GM21786 (cell line): ENCODE data around the gene KCTD10.

Experiments
- ATAC-seq: cut with Tn5 transposase; IDR thresholded peaks from one replicate; pipeline ENCODE4 v1.9.1; 2021; ENCODE audit not compliant: unreplicated experiment

KCTD10 gene

DNA sequence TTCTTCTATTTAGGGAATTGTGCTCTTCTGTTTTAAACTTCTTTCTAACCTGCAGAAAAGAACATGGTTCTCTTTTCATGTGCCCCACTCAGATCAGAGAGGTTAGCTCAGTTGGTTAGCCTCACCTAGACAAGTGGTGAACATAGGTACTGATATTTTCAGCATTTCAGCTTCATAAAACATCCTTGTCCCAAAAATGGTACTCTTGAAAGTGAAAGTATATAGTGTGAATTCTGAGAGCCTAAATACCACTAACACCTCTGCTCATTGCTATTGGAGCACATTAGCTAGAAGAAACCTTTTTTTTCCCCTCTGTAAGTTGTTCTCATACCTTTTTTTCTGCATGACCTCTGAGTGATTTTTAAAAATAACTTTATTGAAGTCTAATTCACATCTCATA lies 17.9 kb upstream of the KCTD10 start:
- no peak for ATAC-seq

DNA sequence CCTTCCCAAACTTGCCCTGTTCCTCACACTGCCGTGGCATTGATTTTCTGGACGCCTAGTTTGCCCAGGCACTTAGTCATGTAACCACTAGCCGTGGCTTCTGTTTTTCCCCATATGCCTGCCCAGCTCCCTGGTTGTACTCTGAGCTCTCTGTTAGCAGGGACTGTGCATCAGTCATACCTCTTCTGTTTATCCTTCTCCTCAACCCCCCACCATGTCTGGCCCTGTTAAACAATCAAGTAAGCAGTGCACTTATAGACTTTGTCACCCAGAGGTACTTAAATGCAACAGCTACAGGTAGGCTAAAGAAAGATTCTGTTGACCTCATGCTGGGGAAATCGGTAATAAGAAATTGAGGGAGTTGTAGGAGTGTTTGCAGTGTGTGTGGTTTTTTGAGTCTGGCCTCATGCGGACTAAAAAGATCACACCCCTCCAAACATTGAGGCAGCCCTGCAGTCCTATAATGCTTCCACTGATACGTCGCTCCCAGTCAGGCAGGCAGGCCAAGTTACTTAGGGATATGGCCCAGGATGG lies 17.3 kb upstream of the KCTD10 start:
- no peak for ATAC-seq

DNA sequence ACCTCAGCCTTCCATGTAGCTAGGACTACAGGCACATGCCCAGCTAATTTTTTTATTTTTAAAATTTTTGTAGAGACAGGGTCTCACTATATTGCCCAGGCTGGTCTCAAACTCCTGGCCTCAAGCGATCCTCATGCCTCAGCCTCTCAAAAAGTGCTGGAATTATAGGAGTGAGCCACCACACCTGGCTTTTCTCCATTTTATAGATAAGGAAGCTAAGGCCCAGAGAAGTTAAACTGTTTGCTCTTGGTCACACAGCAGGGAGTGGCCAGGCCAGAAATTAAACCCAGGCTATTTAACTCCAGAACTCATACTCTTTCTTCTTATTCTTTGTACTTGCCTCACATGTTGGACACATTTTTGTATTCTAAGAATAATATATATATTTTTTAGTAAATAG lies 16.8 kb upstream of the KCTD10 start:
- ATAC-seq = no peak

DNA sequence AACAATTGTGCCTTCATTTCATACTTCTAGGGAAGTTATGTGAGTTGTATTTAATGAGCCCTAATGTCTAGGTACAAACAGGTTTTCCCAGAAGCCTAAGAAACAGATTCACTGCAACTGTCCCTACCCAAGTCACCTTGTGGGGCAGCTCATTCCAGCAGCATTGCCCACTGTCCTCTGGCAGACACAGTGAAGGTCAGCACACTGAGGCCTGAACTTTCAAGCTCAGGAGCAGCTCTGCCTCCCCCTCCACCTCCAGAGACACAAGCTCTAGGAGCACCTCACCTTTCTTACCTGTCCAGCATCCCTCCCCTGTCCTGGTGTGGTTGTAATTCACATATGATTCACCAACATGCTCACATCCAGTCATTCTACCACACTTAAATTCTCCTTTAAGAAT lies 16.0 kb upstream of the KCTD10 start:
- no peak for ATAC-seq

DNA sequence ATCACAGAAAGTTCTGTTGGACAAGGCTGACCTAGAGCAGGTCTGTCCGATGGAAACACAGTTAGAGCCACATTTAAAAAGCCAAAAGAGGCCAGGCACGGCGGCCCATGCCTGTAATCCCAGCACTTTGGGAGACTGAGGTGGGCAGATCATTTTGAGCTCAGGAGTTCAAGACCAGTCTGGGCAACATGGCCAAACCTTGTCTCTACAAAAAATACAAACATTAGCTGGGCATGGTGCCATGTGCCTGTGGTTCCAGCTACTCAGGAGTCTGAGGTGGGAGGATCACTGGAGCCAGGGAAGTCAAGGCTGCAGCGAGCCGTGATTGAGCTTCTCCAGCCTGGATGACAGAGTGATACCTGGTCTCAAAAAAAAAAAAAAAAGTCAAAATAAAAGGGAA lies 15.3 kb upstream of the KCTD10 start:
- ATAC-seq = no peak

DNA sequence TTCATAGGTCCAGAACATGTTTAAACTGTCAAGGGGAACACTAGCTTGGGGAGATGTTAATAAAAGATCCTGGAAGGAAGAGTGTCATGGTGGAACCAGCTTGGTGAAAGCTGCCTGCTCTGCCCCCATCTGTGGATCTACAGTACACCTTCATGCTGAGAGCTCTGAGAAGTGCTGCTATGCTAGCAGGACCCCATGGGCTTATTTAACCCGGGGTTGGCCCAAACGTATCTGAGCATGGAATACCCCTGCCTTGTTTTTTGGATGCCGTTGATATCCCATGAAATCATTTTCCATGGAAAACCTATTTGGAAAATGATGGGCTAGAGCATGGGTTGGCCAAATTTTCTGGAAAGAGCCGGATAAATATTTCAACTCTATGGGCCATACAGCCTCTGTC lies 14.6 kb upstream of the KCTD10 start:
- no peak for ATAC-seq

DNA sequence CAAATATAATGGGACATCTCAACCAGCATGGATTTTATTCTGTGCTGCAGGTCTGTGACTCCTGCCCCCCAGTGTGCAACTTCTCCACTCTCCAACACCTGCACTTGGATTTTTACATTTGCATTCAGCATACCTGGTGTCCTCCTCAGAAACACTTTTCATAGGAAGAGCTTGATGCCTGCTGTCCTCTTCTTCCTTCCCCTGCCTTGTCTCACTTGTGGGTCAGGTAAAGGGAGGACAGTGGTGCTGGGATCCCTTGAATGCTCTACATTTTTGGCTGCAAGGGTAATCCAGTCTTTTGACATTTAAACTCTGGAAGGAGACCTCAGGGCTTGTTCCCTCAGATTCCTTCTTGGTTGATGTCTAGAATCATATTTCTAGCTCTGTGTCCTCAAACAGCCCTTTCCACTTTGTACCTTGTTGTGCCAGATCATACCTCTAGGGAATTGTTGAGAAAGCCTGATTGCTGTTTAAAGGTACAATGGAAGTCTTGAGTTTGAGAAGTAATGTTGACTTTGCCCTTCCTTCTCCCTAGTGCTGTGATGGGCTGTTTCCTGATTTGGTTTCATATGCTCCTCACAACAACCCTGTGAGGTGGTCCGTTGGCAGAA lies 13.0 kb upstream of the KCTD10 start:
- no peak for ATAC-seq

DNA sequence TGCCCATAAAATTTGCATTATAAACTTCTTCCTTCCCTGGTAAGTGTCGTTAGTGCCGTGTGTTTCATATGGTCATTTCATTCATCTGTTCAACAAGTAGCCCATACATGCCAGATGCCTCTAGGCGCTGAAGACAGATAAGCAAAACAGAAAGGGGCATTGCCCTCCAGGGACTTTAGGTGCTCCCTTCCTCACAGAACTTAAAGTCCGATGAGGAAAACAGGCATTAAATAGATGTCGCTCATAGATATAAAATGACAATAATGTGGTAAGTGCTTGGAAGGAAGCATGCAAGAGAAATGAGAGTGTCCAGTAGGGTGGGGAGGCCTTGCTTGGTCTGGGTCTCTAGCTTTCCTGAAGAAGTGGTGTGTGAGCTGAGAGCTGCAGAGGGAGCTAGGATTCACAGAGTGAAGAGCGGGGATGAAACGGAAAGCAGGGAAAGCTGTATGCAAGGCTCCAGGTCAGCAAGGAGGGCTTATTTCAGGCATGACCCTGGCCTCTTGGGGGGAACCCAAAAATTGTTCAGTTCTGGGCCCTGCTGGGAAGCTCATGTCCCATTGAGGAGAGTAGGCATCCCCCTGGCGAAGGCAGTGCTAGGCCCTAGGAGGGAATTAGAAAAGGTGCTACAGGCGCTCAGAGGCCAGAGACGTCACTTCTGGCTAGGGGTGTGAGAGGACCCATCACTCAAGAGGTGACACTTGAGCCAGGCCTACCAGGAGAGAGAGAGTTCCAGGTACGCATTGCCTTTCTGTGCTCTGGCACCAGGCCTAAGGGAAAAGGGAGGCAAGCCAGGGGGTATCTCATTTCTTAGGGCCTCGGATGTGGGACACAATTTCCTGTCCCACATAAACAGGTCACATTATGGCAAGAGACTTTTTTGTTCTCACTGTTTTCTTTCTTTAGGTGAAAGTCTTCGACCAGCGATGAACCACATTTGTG lies 12.2 kb upstream of the KCTD10 start:
- no peak for ATAC-seq

DNA sequence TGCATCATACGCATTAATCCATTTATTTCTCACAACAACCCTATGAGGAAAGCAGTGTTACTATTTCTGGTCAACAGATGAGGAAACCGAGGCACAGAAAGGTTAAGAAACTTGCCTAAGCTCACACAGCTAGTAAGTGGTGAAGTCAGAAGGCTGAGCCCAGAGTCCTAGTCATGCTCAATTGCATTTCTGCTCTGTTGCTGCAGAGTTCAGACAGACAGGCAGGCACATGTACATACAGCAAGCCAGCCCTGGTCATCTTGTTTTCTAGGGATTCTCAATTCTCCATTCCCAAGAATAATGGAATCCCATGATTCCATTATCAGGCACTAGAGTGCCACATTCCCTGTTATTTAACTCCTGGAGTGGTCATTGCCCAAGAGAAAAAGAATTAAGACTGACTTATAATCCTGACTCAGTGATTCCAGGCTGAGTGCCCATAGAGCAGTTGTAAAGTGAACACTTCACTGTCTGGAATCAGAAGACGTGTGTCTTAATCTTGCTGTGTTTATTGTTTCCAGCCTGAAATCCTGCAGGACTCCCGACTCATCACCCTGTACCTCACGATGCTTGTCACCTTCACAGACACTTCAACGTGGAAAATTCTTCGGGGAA lies 11.1 kb upstream of the KCTD10 start:
- ATAC-seq = no peak

DNA sequence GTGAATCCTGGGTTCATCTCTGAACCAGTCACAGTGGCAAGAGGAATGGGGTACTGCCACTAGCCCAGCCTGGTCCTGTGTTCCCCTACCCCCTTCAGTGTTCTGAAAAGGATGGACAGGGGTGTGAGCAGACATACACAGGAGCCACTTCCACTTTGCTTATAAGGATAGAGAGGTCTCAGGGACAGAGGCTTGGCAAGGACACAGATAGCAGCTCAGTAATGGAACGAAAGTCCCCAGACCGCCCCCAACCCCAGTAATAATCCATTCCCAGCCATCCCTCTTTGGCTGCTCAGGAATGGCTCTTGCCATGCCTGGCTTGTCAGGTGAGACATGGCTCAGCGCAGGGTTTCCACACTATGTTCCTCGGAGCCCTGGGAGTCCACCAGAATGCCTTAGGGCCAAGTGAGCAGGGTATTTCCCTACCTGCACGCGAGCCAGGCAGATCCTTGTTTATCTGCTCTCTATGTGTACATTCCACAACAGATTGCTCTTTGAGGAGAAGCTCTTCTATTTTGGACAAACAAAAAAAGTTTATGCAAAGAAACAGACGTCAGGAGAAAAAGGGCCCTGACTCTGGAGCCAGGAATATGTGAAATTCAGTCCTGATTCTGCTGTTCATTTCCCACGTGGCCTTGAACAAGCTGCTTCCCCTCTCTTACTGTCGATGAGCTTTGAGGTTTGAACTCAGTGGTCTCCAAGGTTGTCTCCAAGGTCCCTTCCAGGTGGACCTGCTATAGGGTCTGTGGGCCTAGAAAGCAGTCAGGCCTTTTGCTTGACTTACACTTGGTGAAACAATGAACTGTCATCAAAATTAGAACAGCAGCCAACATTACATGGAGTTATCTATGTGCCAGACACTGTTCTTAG lies 10.3 kb upstream of the KCTD10 start:
- ATAC-seq = no peak

DNA sequence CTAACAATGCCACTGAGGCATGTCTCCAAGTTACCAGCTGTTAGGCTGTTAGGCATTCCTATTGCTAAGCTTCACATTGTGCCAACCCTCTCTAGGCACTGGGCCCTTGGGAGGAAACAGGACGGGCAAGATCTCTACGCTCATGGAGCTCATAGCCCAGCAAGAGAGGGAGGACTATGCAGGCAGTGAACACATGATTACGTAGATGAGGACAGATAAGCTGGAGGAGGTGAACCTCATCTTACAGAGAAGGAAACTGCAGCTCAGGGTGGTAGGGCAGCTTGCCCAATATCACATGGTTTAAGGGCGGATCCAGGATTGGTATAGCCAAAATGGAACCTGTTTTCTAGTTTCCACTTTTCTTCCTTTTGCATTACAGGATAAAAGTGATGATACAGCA lies 8.1 kb upstream of the KCTD10 start:
- ATAC-seq = no peak

DNA sequence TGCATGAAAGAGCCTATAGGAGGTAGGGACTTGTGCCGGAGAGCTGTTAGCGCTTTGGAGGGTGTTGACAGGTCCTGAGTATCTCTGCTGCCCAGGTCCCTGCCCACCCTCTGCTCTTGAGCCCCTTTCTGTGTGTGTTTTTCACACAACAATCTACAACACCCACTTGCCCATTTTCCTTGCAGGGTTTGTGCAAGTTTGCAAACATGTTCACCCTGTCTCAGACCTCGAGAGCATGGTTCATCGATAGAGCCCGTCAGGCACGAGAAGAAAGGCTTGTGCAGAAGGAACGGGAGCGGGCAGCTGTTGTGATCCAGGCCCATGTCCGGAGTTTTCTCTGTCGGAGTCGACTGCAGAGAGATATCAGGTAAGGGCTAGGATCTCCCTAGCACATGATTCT lies 6.2 kb upstream of the KCTD10 start:
- no peak for ATAC-seq

DNA sequence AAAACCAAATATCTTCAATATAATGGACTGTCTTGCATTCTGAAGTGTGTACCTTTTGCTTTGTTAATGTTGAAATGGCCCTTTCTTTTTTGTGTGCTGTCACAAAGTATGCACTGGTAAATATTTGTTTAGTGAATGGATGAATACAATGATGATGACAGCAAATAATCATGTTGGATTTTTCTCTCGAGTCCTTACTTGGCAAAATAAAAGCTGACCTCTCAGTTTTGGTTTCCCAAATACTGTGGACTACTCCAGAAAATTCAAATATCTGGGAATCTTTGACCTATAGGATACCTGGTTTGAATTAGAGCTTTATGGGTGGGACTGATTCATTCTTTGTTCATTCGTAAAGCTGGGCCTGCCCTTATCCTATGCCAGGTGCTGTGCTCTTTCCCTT lies 5.8 kb upstream of the KCTD10 start:
- no peak for ATAC-seq

DNA sequence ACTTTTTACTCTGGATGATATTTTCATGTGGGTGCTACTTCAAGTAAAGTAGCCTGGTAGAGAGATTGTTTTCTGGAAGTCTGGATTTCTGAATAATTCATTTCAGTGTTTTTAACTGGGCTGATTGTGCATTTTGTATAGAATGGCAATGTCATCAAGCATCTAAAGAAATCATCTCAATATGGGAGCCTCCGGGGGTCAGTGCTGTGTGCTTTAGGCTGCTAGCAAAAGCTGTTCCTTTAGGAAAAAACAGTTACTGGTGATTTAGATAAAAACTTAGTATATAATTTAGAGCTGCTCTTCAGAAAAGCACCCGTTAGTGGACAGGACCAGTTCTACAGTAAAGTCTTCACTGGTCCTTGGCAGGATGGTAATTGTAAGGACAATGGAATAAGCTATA lies 5.4 kb upstream of the KCTD10 start:
- no peak for ATAC-seq

DNA sequence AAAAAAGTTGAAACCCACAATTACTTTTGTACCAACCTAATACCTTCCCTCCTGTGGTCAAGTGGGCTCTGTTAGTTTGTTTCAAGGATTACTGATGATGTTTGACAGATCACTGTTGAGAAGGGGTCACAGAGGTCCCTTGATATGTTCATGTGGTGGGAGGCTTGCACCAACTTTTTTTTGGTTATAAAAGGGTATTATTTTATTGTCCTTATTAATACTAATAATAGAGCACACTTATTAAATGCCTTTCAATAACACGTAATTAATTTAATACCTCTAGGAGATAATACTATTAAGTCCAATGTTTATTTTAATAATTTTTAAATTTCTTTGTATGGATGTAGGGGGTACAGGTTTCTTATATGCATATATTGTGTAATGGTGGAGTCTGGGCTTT lies 4.8 kb upstream of the KCTD10 start:
- no peak for ATAC-seq

DNA sequence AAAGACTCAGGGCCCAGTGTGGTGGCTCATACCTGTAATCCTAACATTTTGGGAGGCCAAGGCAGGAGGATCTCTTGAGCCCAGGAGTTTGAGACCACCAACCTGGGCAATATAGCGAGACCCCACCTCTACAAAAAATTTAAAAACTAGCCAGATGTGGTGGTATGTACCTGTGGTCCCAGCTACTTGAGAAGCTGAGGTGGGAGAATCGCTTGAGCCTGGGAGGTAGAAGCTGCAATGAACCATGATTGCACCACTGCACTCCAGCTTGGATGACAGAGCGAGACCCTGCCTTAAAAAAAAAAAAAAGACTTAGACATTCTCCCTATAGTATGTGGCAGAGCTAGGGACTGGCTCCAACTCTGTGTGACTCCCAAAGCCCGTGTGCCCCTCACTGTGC lies 3.3 kb upstream of the KCTD10 start:
- no peak for ATAC-seq

DNA sequence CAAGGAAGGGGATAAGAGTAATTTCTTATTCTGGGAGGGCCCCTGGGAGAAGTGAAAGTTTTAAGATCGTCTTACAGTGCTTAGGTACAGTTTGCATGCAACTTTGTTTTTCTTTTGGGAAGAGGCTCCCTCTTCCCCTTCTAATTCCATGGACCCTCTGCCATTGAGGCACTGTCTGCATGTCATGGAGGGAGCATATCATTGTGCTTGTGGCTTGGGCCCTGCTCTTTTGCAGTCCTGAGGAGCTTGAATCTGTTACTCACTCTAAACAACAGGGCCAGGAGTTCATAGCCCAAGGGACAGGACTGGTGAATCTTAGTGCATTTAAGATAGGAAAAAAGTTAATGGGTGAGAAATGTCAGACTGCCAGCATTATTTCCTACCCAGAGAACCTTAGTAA lies 2.7 kb upstream of the KCTD10 start:
- ATAC-seq = no peak

DNA sequence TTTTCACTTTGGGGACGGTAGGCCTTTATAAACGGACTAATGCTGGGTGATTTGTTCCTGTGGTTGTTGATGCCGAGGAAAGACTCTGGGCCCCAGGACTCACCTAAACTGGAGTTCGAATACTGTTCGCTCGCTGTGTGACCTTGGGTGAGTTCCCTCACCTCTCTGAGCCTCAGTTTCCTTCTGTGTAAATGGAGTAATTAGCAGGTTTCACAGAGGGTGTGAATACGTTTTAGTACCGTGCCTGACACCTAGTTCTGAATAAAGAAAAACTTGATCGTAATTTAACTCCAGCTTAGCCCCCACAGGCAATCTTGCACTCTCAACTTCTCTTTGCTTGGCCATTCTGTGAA lies 839 bp upstream of the KCTD10 start:
- no peak for ATAC-seq

DNA sequence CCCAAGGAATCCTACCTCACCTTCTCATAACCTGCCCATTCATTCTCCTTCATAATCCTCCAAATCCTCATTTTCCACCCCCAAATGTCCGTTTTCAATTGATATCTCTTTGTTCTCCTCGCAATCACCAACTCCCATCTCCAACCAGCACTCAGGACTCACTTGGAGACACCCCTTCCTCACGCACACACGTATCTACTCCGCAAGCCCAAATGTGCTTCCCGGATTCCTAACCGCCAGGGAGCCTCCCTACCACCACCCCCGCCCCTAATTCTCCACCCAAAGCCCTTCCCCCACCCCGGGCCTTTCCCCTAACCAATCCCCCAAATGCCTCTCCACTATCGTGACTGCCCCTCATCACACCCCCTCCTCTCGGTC lies 304 bp downstream of the KCTD10 start:
- ATAC-seq = no peak

DNA sequence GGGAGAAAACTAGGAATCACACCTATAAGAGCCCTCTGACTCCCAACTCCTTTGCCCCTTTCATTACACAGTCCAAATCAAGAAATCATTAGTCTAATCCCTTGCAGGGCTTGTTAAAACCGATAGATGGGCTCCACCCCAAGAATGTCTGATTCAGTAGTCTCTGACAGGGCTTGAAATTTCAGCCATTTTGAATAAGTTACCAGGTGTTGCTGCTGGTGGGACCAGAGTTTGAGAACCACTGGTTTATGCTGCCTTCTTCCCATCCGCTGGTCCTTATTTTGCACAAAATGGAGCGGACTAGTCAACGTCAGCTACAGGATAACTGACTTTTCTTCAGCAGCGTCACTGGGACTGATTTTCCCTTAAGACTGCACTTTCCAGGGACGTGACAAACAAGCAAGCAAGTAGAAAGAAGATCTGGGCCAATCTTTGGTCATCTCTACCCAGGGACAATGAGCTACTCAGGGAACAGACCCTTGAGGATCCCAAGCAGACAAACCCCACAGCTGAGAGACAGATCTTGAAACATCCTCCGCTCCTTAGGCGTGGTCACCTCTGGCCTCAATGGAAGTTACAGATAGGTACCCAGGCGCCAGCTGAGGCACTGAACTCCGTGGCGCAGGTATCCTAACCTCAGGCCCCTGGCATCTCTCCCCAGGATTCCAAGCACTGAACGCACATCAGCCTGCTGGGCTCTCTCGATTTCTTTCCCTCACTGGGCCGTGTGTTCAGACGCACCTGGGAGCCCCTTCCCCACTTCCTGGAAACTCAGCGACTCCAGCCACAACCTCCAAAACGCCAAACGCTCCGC lies 900 bp downstream of the KCTD10 start:
- ATAC-seq = no peak
